H9 (cell line): ENCODE data around the gene MAP4K3. TPM values are rescaled to one million over a fixed set of nuclear protein-coding genes. Genes with fewer than 3 reads are reported as not detected.

Experiments used
- DNase-seq: peaks from one replicate; pipeline ENCODE4 v3.0.0-alpha.2; 2017
- H2AFZ ChIP-seq: one replicate; pipeline ENCODE4 v1.6.1; 2013; ENCODE audit warnings: mild to moderate bottlenecking, low read length, control low read depth, moderate library complexity
- H2AK5ac ChIP-seq: 2 replicates; pipeline ENCODE4 v1.6.1; 2013; ENCODE audit warnings: low read length, control low read depth, mixed read lengths; ENCODE audit not compliant: insufficient read length
- H2BK120ac ChIP-seq: one replicate; pipeline ENCODE4 v1.6.1; 2013; ENCODE audit warnings: low read depth, mild to moderate bottlenecking, low read length, control low read depth, inconsistent platforms; ENCODE audit not compliant: poor library complexity, severe bottlenecking
- H2BK12ac ChIP-seq: 2 replicates; pipeline ENCODE4 v1.6.1; 2013; ENCODE audit warnings: low read length, control low read depth, mixed read lengths, low read depth; ENCODE audit not compliant: insufficient read length
- H2BK15ac ChIP-seq: 2 replicates; pipeline ENCODE4 v1.6.1; 2013; ENCODE audit warnings: low read depth, low read length, control low read depth
- H2BK20ac ChIP-seq: one replicate; pipeline ENCODE4 v1.6.1; 2013; ENCODE audit warnings: low read depth, mild to moderate bottlenecking, low read length, control low read depth, inconsistent platforms; ENCODE audit not compliant: poor library complexity, severe bottlenecking
- H2BK5ac ChIP-seq: 2 replicates; pipeline ENCODE4 v1.6.1; 2013; ENCODE audit warnings: low read length, control low read depth, mixed read lengths; ENCODE audit not compliant: insufficient read length
- H3K14ac ChIP-seq: 2 replicates; pipeline ENCODE4 v1.6.1; 2013; ENCODE audit warnings: low read length, control low read depth; ENCODE audit not compliant: insufficient read depth
- H3K18ac ChIP-seq: 2 replicates; pipeline ENCODE4 v1.6.1; 2013; ENCODE audit warnings: low read depth, mild to moderate bottlenecking, mixed read lengths, low read length, control low read depth; ENCODE audit not compliant: insufficient read length
- H3K23ac ChIP-seq: 2 replicates; pipeline ENCODE4 v1.6.1; 2013; ENCODE audit warnings: low read length, control low read depth, mixed read lengths, low read depth; ENCODE audit not compliant: insufficient read length
- H3K23me2 ChIP-seq: 2 replicates; pipeline ENCODE4 v1.6.1; 2013; ENCODE audit warnings: low read depth, mild to moderate bottlenecking, mixed read lengths, low read length, control low read depth; ENCODE audit not compliant: insufficient read length, poor library complexity, severe bottlenecking
- H3K27ac ChIP-seq: 2 replicates; pipeline ENCODE4 v1.5.1; 2013; ENCODE audit warnings: low read length, control low read depth, mixed read lengths, low read depth; ENCODE audit not compliant: insufficient read length
- H3K27me3 ChIP-seq: 2 replicates; pipeline ENCODE4 v1.6.1; 2013; ENCODE audit warnings: low read length, control low read depth, inconsistent platforms; ENCODE audit not compliant: insufficient read depth
- H3K4ac ChIP-seq: 2 replicates; pipeline ENCODE4 v1.6.1; 2013; ENCODE audit warnings: low read depth, mild to moderate bottlenecking, control low read depth, inconsistent platforms, low read length, moderate library complexity
- H3K4me1 ChIP-seq: 2 replicates; pipeline ENCODE4 v1.6.1; 2013; ENCODE audit warnings: low read length, control low read depth, inconsistent platforms; ENCODE audit not compliant: insufficient read depth
- H3K4me2 ChIP-seq: 2 replicates; pipeline ENCODE4 v1.6.1; 2013; ENCODE audit warnings: low read length, control low read depth, mixed read lengths; ENCODE audit not compliant: insufficient read length, insufficient read depth
- H3K56ac ChIP-seq: 2 replicates; pipeline ENCODE4 v1.6.1; 2013; ENCODE audit warnings: low read depth, mild to moderate bottlenecking, mixed read lengths, low read length, control low read depth; ENCODE audit not compliant: insufficient read length
- H3K79me1 ChIP-seq: 2 replicates; pipeline ENCODE4 v1.6.1; 2013; ENCODE audit warnings: low read depth, mild to moderate bottlenecking, moderate library complexity, low read length, control low read depth, inconsistent platforms; ENCODE audit not compliant: insufficient read depth, poor library complexity, severe bottlenecking
- H3K79me2 ChIP-seq: 2 replicates; pipeline ENCODE4 v1.6.1; 2013; ENCODE audit warnings: low read length, control low read depth, inconsistent platforms; ENCODE audit not compliant: insufficient read depth
- H3K9ac ChIP-seq: 2 replicates; pipeline ENCODE4 v1.6.1; 2013; ENCODE audit warnings: low read length, control low read depth, mixed read lengths; ENCODE audit not compliant: insufficient read length; ENCODE audit errors: extremely low read depth
- H3K9me3 ChIP-seq: one replicate; pipeline ENCODE4 v1.6.1; 2013; ENCODE audit warnings: low read depth, low read length, inconsistent platforms; ENCODE audit not compliant: control insufficient read depth
- H3T11ph ChIP-seq: one replicate; pipeline ENCODE4 v1.6.1; 2013; ENCODE audit warnings: mild to moderate bottlenecking, low read length, control low read depth, inconsistent platforms
- H4K20me1 ChIP-seq: one replicate; pipeline ENCODE4 v1.6.1; 2013; ENCODE audit not compliant: control insufficient read depth, insufficient read length, insufficient read depth
- H4K5ac ChIP-seq: 2 replicates; pipeline ENCODE4 v1.6.1; 2013; ENCODE audit warnings: low read depth, mild to moderate bottlenecking, mixed read lengths, low read length, control low read depth; ENCODE audit not compliant: insufficient read length
- H4K8ac ChIP-seq: replicated peaks from 2 replicates; pipeline ENCODE4 v1.6.1; 2013; ENCODE audit warnings: low read length, control low read depth, mixed read lengths, low read depth; ENCODE audit not compliant: insufficient read length
- H4K91ac ChIP-seq: 2 replicates; pipeline ENCODE4 v1.6.1; 2013; ENCODE audit warnings: low read depth, mild to moderate bottlenecking, moderate library complexity, mixed read lengths, low read length, control low read depth; ENCODE audit not compliant: insufficient read length
- H3K27ac Mint-ChIP-seq, 3 experiments: 2 replicates in 2 of 3; 3 replicates in 1 of 3; pipeline ENCODE4 v1.8.0; 2020 to 2021; ENCODE audit warnings: mixed read lengths in 3 of 3, mild to moderate bottlenecking in 1 of 3, moderate library complexity in 1 of 3
- H3K27me3 Mint-ChIP-seq: 2 replicates; pipeline ENCODE4 v1.8.0; 2021; ENCODE audit warnings: low read depth, mild to moderate bottlenecking, moderate library complexity, mixed read lengths
- H3K36me3 Mint-ChIP-seq, 3 experiments: 2 replicates in 2 of 3; 3 replicates in 1 of 3; pipeline ENCODE4 v1.8.0; 2020 to 2021; ENCODE audit warnings: low read depth in 3 of 3, mixed read lengths in 3 of 3; ENCODE audit not compliant: insufficient read depth in 1 of 3
- H3K4me1 Mint-ChIP-seq, 2 experiments: 2 replicates each; pipeline ENCODE4 v1.8.0; 2020; ENCODE audit warnings: mixed read lengths in 2 of 2
- H3K4me3 Mint-ChIP-seq, 2 experiments: 2 replicates in 1 of 2; 3 replicates in 1 of 2; pipeline ENCODE4 v1.8.0; 2020 to 2021; ENCODE audit warnings: mild to moderate bottlenecking in 2 of 2, mixed read lengths in 2 of 2, moderate library complexity in 1 of 2
- H3K9me3 Mint-ChIP-seq, 2 experiments: 2 replicates in 1 of 2; 3 replicates in 1 of 2; pipeline ENCODE4 v1.8.0; 2020; ENCODE audit warnings: mild to moderate bottlenecking in 2 of 2, mixed read lengths in 2 of 2, moderate library complexity in 1 of 2
- WGBS: extraction: QIAGEN DNeasy Blood & Tissue Kit; methylation state at CpG from one replicate; pipeline ENCODE4 v1.1.7; 2013; ENCODE audit warnings: missing lambda C conversion rate, low lambda C conversion rate, mixed read lengths; ENCODE audit not compliant: insufficient read length; ENCODE audit errors: extremely low coverage; 5-methylcytosine and 5-hydroxymethylcytosine counted together
- total RNA-seq: library from RNA; stranded (reverse); gene quantifications from 2 replicates; pipeline ENCODE4 v1.2.1, GENCODE V29; 2021
- TF ChIP-seq, protein P1 (sequence below): fragments of 200-600 bp; sonication (generic); conservative IDR thresholded peaks from 3 replicates; pipeline ENCODE4 v1.8.0; 2021; ENCODE audit warnings: antibody characterized with exemption, mild to moderate bottlenecking

The MAP4K3 gene
- total RNA-seq, 1 experiment from 2014 or later = 37.9 TPM

DNA sequence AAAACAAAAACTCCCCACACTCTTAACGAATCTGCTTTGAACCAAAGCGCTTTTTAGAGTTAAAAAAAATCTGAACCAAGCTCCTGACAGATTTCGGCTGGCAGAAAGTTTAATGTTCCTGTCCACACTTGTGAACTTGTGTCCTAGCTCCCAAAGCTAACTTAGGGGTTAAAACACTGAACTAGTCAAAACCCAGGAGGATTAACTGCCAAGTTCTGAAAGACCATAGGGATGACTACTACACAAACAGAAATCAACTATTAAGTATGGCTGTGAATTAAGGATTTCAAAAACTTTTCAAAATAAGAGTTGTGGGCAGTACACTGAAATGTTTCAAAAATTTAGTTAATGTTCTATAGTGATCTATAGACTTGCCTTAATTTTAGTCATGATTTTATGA, 167.1 kb downstream of the MAP4K3 start:
- Histone ChIP-seq H3K27ac (no peak overlapping the region), H4K91ac (no peak overlapping the region), H3K79me2 (no peaks in the 10 kb centered on the region), H3K23me2 (no peaks in the 10 kb centered on the region), H4K8ac (no peak overlapping the region), H3T11ph (no peak overlapping the region), H3K56ac (no peak overlapping the region), H2AK5ac (no peak overlapping the region), H2BK15ac (no peak overlapping the region), H3K4me1 (no peaks in the 10 kb centered on the region), H3K79me1 (no peaks in the 10 kb centered on the region), H3K9ac (no peak overlapping the region), H4K20me1 (no peaks in the 10 kb centered on the region), H2BK5ac (no peak overlapping the region), H3K14ac (no peak overlapping the region), H2BK12ac (no peak overlapping the region), H2BK20ac (no peak overlapping the region), H3K4me2 (no peak overlapping the region), H3K18ac (no peak overlapping the region), H2BK120ac (no peak overlapping the region), H4K5ac (no peak overlapping the region), H3K9me3 (no peaks in the 10 kb centered on the region), H3K4ac (no peak overlapping the region), H3K27me3 (no peaks in the 10 kb centered on the region), H3K23ac (no peak overlapping the region), H2AFZ (no peak overlapping the region)
- Mint-ChIP-seq H3K27me3 (no peaks in the 10 kb centered on the region), H3K9me3 (no peaks in the 10 kb centered on the region), H3K4me3 (no peak overlapping the region), H3K36me3 (peaks cover 12 to 29% (median 17%) of the 10 kb centered on the region in 3 experiments; a peak in 6 of 7 replicates), H3K4me1 (peaks cover 0 to 4% of the 10 kb centered on the region in 2 experiments; a peak in 2 of 4 replicates), H3K27ac (no peak overlapping the region; a peak in 1 of 7 replicates)
- no peak for DNase-seq
- WGBS = no CpG with 5 or more reads among the region's 3 CpGs
- TF ChIP-seq, protein P1, sequence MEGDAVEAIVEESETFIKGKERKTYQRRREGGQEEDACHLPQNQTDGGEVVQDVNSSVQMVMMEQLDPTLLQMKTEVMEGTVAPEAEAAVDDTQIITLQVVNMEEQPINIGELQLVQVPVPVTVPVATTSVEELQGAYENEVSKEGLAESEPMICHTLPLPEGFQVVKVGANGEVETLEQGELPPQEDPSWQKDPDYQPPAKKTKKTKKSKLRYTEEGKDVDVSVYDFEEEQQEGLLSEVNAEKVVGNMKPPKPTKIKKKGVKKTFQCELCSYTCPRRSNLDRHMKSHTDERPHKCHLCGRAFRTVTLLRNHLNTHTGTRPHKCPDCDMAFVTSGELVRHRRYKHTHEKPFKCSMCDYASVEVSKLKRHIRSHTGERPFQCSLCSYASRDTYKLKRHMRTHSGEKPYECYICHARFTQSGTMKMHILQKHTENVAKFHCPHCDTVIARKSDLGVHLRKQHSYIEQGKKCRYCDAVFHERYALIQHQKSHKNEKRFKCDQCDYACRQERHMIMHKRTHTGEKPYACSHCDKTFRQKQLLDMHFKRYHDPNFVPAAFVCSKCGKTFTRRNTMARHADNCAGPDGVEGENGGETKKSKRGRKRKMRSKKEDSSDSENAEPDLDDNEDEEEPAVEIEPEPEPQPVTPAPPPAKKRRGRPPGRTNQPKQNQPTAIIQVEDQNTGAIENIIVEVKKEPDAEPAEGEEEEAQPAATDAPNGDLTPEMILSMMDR = no peak
